Measurements from ENCODE around the gene NUDT8.
A peak's percentile ranks its signal among the peaks of the same experiment; 100 is the strongest.
"Not testable (repeated sequence)": the region's sequence is repeated elsewhere in the genome, so short reads cannot be mapped to it uniquely, and the experiment has no call there.

NUDT8 gene

GRCh38 chr11:67588899-67589415, 40.8 kb downstream of the NUDT8 start:
- DNase-seq (ENCODE audit: low read depth): not testable (repeated sequence)

- no peak for DNase-seq (ENCODE audit: low read depth)
Measured at GRCh38 chr11:67588136-67588503, 41.6 kb downstream of the NUDT8 start.

GRCh38 chr11:67586568-67587250, 43.0 kb downstream of the NUDT8 start:
- no peak for DNase-seq (ENCODE audit: low read depth)

GRCh38 chr11:67585911-67586310, 43.8 kb downstream of the NUDT8 start:
- no peak for DNase-seq (ENCODE audit: low read depth)

GRCh38 chr11:67584881-67585873, 44.6 kb downstream of the NUDT8 start:
- DNase-seq (ENCODE audit: low read depth): no peak

GRCh38 chr11:67584205-67584880, 45.4 kb downstream of the NUDT8 start:
- no peak for DNase-seq (ENCODE audit: low read depth)

- peak; percentile 52 for DNase-seq (ENCODE audit: low read depth)
Measured at GRCh38 chr11:67583247-67584204, 46.2 kb downstream of the NUDT8 start, which contains the start of gene GSTP1. GSTP1 (plus strand) TSS chr11:67583812; CDS start chr11:67583844, 32 bp downstream.

GRCh38 chr11:67582011-67582410, 47.7 kb downstream of the NUDT8 start:
- DNase-seq (ENCODE audit: low read depth): no peak

GRCh38 chr11:67581469-67581868, 48.3 kb downstream of the NUDT8 start:
- DNase-seq (ENCODE audit: low read depth): no peak

- DNase-seq (ENCODE audit: low read depth): no peak
Measured at GRCh38 chr11:67577951-67578350, 51.8 kb downstream of the NUDT8 start.
